CD8-positive, alpha-beta memory T cell (primary cell): Measurements from ENCODE around the gene PDE6A. TPM values are rescaled to one million over a fixed set of nuclear protein-coding genes. Genes with fewer than 3 reads are reported as not detected.

Source experiments
- CTCF ChIA-PET: fragments of 350-600 bp; sonication (Branson Sonifier 250); formaldehyde crosslinking; loops from one replicate; lab custom pipeline; 2021; ENCODE audit warnings: antibody characterized with exemption; lab: Charles Lee
- POLR2A ChIA-PET: fragments of 350-600 bp; sonication (Branson Sonifier 250); formaldehyde crosslinking; loops from one replicate; lab custom pipeline; 2021; ENCODE audit warnings: antibody characterized with exemption; lab: Charles Lee
- DNase-seq, 5 donors: peaks; one replicate each; pipeline versions ENCODE4 v3.0.0 to v3.0.0-alpha.2; 2020 to 2022; ENCODE audit warnings: mixed read lengths in 1 of 5
- H3K27ac ChIP-seq: one replicate; pipeline ENCODE4 v1.7.0; 2013; ENCODE audit warnings: low read depth, mild to moderate bottlenecking, low read length, moderate library complexity
- H3K27me3 ChIP-seq: 2 replicates; pipeline ENCODE4 v1.7.0; 2013; ENCODE audit warnings: low read length, mild to moderate bottlenecking; ENCODE audit not compliant: insufficient read depth, poor library complexity, severe bottlenecking
- H3K36me3 ChIP-seq: 2 replicates; pipeline ENCODE4 v1.7.0; 2013; ENCODE audit warnings: mild to moderate bottlenecking, low read length, moderate library complexity; ENCODE audit not compliant: insufficient read depth
- H3K4me1 ChIP-seq: 2 replicates; pipeline ENCODE4 v1.7.0; 2013; ENCODE audit warnings: mild to moderate bottlenecking, low read length, moderate library complexity; ENCODE audit not compliant: insufficient read depth
- H3K4me3 ChIP-seq: 2 replicates; pipeline ENCODE4 v1.7.0; 2013; ENCODE audit warnings: mild to moderate bottlenecking, low read length
- H3K9me3 ChIP-seq: 2 replicates; pipeline ENCODE4 v1.7.0; 2013; ENCODE audit warnings: mild to moderate bottlenecking, low read length
- H3K27ac Mint-ChIP-seq, 8 donors: one replicate each; pipeline ENCODE4 v1.8.0; 2020 to 2021; ENCODE audit warnings: mixed read lengths in 8 of 8, mild to moderate bottlenecking in 6 of 8, inconsistent platforms in 3 of 8, moderate library complexity in 3 of 8
- H3K27me3 Mint-ChIP-seq, 2 donors: one replicate each; pipeline ENCODE4 v1.8.0; 2020 to 2021; ENCODE audit warnings: mixed read lengths in 2 of 2, mild to moderate bottlenecking in 1 of 2, moderate library complexity in 1 of 2
- H3K36me3 Mint-ChIP-seq, 3 donors: one replicate each; pipeline ENCODE4 v1.8.0; 2020 to 2021; ENCODE audit warnings: mixed read lengths in 3 of 3, inconsistent platforms in 1 of 3, mild to moderate bottlenecking in 1 of 3
- H3K4me1 Mint-ChIP-seq, 3 donors: one replicate each; pipeline ENCODE4 v1.8.0; 2020 to 2021; ENCODE audit warnings: mixed read lengths in 3 of 3, inconsistent platforms in 1 of 3, mild to moderate bottlenecking in 1 of 3
- H3K4me3 Mint-ChIP-seq, 7 donors: one replicate each; pipeline ENCODE4 v1.8.0; 2020 to 2021; ENCODE audit warnings: mixed read lengths in 7 of 7, mild to moderate bottlenecking in 6 of 7, moderate library complexity in 4 of 7, inconsistent platforms in 2 of 7
- H3K9me3 Mint-ChIP-seq, 5 donors: one replicate each; pipeline ENCODE4 v1.8.0; 2020 to 2022; ENCODE audit warnings: mixed read lengths in 5 of 5, mild to moderate bottlenecking in 3 of 5, moderate library complexity in 2 of 5, inconsistent platforms in 1 of 5
- polyA plus RNA-seq: library from polyadenylated mRNA; unstranded; fragments of 300-500 nt; fragmentation: Illumina TruSeq; gene quantifications from one replicate; pipeline ENCODE4 v1.2.3, GENCODE V29; 2021
- total RNA-seq, 2 experiments: library from RNA; stranded (reverse); gene quantifications; one replicate each; pipeline ENCODE4 v1.2.3, GENCODE V29; 2021

Gene PDE6A
- total and polyA plus RNA-seq, 3 experiments from 2014 or later = not detected

DNA sequence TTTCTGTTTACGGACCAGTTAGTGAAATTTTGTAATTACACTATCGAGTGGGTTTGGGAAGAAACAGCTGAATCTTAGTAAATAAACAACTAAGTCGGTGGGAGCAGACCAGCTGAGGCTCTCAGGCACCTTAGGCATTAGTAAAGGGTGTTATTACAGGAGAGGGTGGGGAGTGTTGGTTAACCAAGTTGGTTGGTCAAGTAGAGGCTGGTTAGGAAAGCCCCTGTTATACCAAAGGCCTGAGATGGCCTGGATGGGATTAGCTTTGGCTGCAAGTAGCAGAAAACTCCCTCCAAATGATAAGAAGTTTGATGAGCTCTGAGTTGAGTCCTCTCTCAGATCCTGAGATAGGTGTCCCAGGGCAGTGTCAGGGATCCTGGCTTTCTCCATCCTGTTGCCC is 133.1 kb downstream of the PDE6A start:
- Mint-ChIP-seq H3K27ac (peak overlapping the region in 2 of 8 donors; percentile 4 to 68), H3K36me3 (no peaks in the 10 kb centered on the region), H3K27me3 (no peaks in the 10 kb centered on the region), H3K4me3 (no peak overlapping the region), H3K9me3 (no peaks in the 10 kb centered on the region), H3K4me1 (no peaks in the 10 kb centered on the region)
- ChIA-PET CTCF (interaction anchor here (0.7 kb wide), 1 partner anchor 175 kb away, joined by 3 read pairs; no protein-coding TSS in a partner anchor), POLR2A (no interaction called here)
- no peak overlapping the region for H3K4me3 ChIP-seq
- DNase-seq = no peak
- H3K27me3 ChIP-seq = no peaks in the 10 kb centered on the region
- H3K4me1 ChIP-seq = no peaks in the 10 kb centered on the region
- no peaks in the 10 kb centered on the region for H3K9me3 ChIP-seq
- no peaks in the 10 kb centered on the region for H3K36me3 ChIP-seq
- no peak overlapping the region for H3K27ac ChIP-seq

- no peaks in the 10 kb centered on the region for H3K36me3 ChIP-seq
- H3K36me3 Mint-ChIP-seq = no peaks in the 10 kb centered on the region
- no peak overlapping the region for H3K4me3 Mint-ChIP-seq
- no peaks in the 10 kb centered on the region for H3K27me3 ChIP-seq
- no peaks in the 10 kb centered on the region for H3K27me3 Mint-ChIP-seq
- CTCF ChIA-PET = no interaction called here
- no peak overlapping the region for H3K4me3 ChIP-seq
- H3K9me3 Mint-ChIP-seq = no peaks in the 10 kb centered on the region
- peak overlapping the region; percentile 34 for H3K27ac ChIP-seq
- H3K9me3 ChIP-seq = no peaks in the 10 kb centered on the region
- no peaks in the 10 kb centered on the region for H3K4me1 Mint-ChIP-seq
- POLR2A ChIA-PET = no interaction called here
- H3K27ac Mint-ChIP-seq = peak overlapping the region in 1 of 8 donors; percentile 35
- no peaks in the 10 kb centered on the region for H3K4me1 ChIP-seq
- DNase-seq = no peak
Observed at GRCh38 chr5:149810856-149811255, 133.7 kb downstream of the PDE6A start.

DNA sequence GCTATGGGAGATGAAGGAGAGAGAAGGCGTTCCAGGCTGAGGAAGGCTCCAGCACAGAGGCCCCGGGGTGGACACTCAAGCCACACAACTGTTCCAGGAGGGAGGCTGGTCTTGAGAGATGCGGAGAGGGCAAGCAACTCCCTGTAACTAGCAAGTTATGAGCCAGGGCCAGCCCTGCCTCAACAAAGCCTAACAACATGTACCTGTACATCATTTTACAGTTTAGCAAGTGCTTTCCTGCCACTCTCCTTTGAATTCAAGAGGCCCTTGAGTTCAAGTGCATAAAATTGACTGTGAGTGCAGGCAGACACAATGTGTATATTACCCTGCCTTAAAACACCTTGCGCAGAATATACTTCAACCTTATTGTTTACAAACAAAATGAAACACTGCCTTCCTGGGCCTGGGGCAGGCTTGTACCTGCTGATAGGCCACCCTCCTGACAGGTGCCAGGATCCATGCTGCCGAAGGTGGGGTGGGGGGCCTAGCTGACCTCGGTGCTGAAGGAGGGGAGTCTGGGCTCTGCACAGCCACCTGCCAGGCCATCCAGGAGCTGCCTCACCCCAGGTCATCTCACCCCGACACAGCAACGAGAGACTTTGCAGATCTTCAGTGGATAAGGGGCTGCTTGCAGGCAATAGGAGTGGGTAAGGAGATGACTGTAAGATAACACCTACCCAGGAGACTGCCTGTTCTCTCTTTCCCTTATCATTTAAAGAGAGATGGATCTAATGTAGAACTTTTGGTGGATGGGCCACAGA is 134.5 kb downstream of the PDE6A start:
- CTCF ChIA-PET = no interaction called here

DNA sequence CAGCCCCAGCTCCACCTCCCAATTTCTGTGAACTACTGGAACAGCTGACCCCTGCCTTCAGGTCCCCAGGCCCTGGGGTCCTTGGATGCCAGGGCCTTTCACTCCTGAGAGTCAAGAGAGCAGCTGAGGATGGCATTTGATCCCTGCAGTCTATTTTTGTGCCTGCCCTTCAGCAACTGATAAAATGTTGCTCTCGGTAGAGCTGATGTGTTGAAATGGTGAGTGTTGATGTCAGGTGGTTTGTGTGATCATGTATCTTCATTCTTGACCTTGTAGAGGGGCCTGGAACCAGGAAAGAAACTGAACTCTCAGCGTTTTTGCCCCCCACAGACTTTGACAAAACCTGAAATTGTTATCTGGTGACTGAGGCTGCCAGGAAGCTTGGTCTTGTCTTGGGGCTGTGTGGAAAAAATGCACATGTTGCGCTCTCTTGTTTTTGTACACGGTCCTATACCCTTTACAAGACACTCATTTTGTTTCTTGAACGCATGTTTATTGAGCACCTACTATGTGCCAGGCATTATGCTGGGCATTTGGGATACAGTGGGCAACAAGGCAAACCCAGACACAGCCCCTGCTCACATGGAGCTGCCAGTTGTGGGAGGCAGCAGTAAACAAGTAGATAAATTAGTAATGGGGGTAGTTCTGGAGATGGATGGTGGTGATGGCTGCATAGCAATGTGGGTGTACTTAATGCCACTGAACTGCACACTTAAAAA is 136.2 kb downstream of the PDE6A start:
- no peak overlapping the region for H3K4me3 Mint-ChIP-seq
- DNase-seq = no peak
- Histone ChIP-seq H3K27ac (no peak overlapping the region), H3K27me3 (no peaks in the 10 kb centered on the region), H3K4me1 (no peaks in the 10 kb centered on the region), H3K4me3 (no peak overlapping the region), H3K36me3 (no peaks in the 10 kb centered on the region), H3K9me3 (no peaks in the 10 kb centered on the region)
- no peaks in the 10 kb centered on the region for H3K9me3 Mint-ChIP-seq
- H3K27me3 Mint-ChIP-seq = no peaks in the 10 kb centered on the region
- H3K27ac Mint-ChIP-seq = peak overlapping the region in 1 of 8 donors; percentile 24
- H3K36me3 Mint-ChIP-seq = no peaks in the 10 kb centered on the region
- POLR2A ChIA-PET = no interaction called here
- H3K4me1 Mint-ChIP-seq = no peaks in the 10 kb centered on the region
- CTCF ChIA-PET = no interaction called here

More for the DNA sequence above, 134.5 kb downstream of the PDE6A start:
- no peaks in the 10 kb centered on the region for H3K4me1 ChIP-seq
- H3K4me1 Mint-ChIP-seq = no peaks in the 10 kb centered on the region
- H3K27ac ChIP-seq = peak overlapping the region; percentile 34
- H3K9me3 Mint-ChIP-seq = no peaks in the 10 kb centered on the region
- DNase-seq = no peak
- no peaks in the 10 kb centered on the region for H3K36me3 ChIP-seq
- H3K27me3 ChIP-seq = no peaks in the 10 kb centered on the region
- no peaks in the 10 kb centered on the region for H3K27me3 Mint-ChIP-seq
- no peak overlapping the region for H3K4me3 ChIP-seq
- H3K4me3 Mint-ChIP-seq = no peak overlapping the region
- POLR2A ChIA-PET = no interaction called here
- peak overlapping the region in 1 of 8 donors; percentile 38 for H3K27ac Mint-ChIP-seq
- no peaks in the 10 kb centered on the region for H3K9me3 ChIP-seq
- H3K36me3 Mint-ChIP-seq = no peaks in the 10 kb centered on the region

Other genes starting within 250 kb of the PDE6A start
- gene PPARGC1B, start 214.5 kb downstream of the PDE6A start, total RNA-seq = 1 to 10 TPM; 6.3 to 7.1 TPM
- 1.7 TPM for gene PPARGC1B, start 214.5 kb downstream of the PDE6A start, polyA plus RNA-seq
- gene SLC26A2, start 16.0 kb upstream of the PDE6A start, total RNA-seq = 10 to 100 TPM in 1 of 2 experiments, 1 to 10 TPM in 1; 9.7 to 10.2 TPM
- 4.6 TPM for gene SLC26A2, start 16.0 kb upstream of the PDE6A start, polyA plus RNA-seq
- 1 to 10 TPM; 3.0 to 3.1 TPM for gene TIGD6, start 55.9 kb upstream of the PDE6A start, total RNA-seq
- 1.5 TPM for gene TIGD6, start 55.9 kb upstream of the PDE6A start, polyA plus RNA-seq
- gene HMGXB3, start 55.9 kb upstream of the PDE6A start, total RNA-seq = 10 to 100 TPM; 36.8 to 40.7 TPM
- 15.3 TPM for gene HMGXB3, start 55.9 kb upstream of the PDE6A start, polyA plus RNA-seq
- gene CSF1R, start 141.8 kb upstream of the PDE6A start, total RNA-seq = 1 to 10 TPM; 1.7 to 2.7 TPM
- gene CSF1R, start 141.8 kb upstream of the PDE6A start, polyA plus RNA-seq = 0.59 TPM
- 1 to 10 TPM in 1 of 2 experiments, under 1 TPM in 1; 0.66 to 2.0 TPM for gene PDGFRB, start 211.1 kb upstream of the PDE6A start, total RNA-seq
- 0.81 TPM for gene PDGFRB, start 211.1 kb upstream of the PDE6A start, polyA plus RNA-seq
- gene CDX1, start 222.0 kb upstream of the PDE6A start, total RNA-seq = not detected
- not detected for gene CDX1, start 222.0 kb upstream of the PDE6A start, polyA plus RNA-seq
- not detected for gene SLC6A7, start 245.3 kb upstream of the PDE6A start, total RNA-seq
- not detected for gene SLC6A7, start 245.3 kb upstream of the PDE6A start, polyA plus RNA-seq